HepG2 (cell line): ENCODE data around the gene DDT. TPM values are rescaled to one million over a fixed set of nuclear protein-coding genes. Genes with fewer than 3 reads are reported as not detected.

ENCODE experiments used
- CENPX ChIP-seq: sonication (generic); formaldehyde crosslinking; IDR thresholded peaks from 2 replicates; pipeline ENCODE4 v1.9.0; 2021; ENCODE audit warnings: mild to moderate bottlenecking, missing genetic modification reagents, moderate library complexity
- FOXJ3 ChIP-seq: sonication (generic); formaldehyde crosslinking; IDR thresholded peaks from 2 replicates; pipeline ENCODE4 v1.4.0; 2020; ENCODE audit warnings: missing genetic modification reagents, mild to moderate bottlenecking, borderline replicate concordance
- HNF4A ChIP-seq: sonication (generic); formaldehyde crosslinking; IDR thresholded peaks from 2 replicates; pipeline ENCODE4 v1.4.0; 2020; ENCODE audit warnings: missing genetic modification reagents
- ZC3H4 ChIP-seq: sonication (generic); formaldehyde crosslinking; IDR thresholded peaks from 2 replicates; pipeline ENCODE4 v1.4.0; 2020; ENCODE audit warnings: missing genetic modification reagents, borderline replicate concordance
- ZFY ChIP-seq: sonication (generic); formaldehyde crosslinking; IDR thresholded peaks from 2 replicates; pipeline ENCODE4 v1.4.0; 2020; ENCODE audit warnings: missing genetic modification reagents
- ZNF24 ChIP-seq: fragments of 450-650 bp; IDR thresholded peaks from 2 replicates; pipeline ENCODE4 v1.6.1; 2017; ENCODE audit warnings: antibody characterized with exemption, mild to moderate bottlenecking
- ZNF451 ChIP-seq: sonication (generic); formaldehyde crosslinking; IDR thresholded peaks from 2 replicates; pipeline ENCODE4 v1.5.0; 2020; ENCODE audit warnings: mild to moderate bottlenecking, missing genetic modification reagents
- polyA plus RNA-seq, 8 experiments: library from polyadenylated mRNA; depleted of rRNA in 3 of 8; stranded (reverse) in 7 of 8; unstranded in 1 of 8; fragments of >200 nt; fragmentation: Illumina TruSeq in 4 of 8; extraction: Trizol in 4 of 8; gene quantifications; 2 replicates each; pipeline versions ENCODE4 v1.2.1 to v1.2.3, GENCODE V29; 2011 to 2016; ENCODE audit warnings: low read depth in 4 of 8, missing spikeins in 1 of 8, mixed read lengths in 1 of 8; ENCODE audit not compliant: insufficient read depth in 1 of 8
- total RNA-seq, 5 experiments: library from RNA; depleted of rRNA; stranded (reverse); fragments of >200 nt; fragmentation: Illumina TruSeq; extraction: Trizol; gene quantifications; 2 replicates each; pipeline ENCODE4 v1.2.3, GENCODE V29; 2016; ENCODE audit warnings: low read depth in 1 of 5
- TF ChIP-seq, protein P1 (sequence below): IDR thresholded peaks from 2 replicates; pipeline ENCODE4 v1.6.1; 2016; ENCODE audit warnings: low read depth
- TF ChIP-seq, protein P2 (sequence below): sonication (generic); formaldehyde crosslinking; IDR thresholded peaks from 2 replicates; pipeline ENCODE4 v1.4.0; 2020; ENCODE audit warnings: missing genetic modification reagents, borderline replicate concordance
- TF ChIP-seq, protein P3 (sequence below), 2 experiments: sonication (generic) in 1 of 2; formaldehyde crosslinking in 1 of 2; IDR thresholded peaks; 2 replicates each; pipeline versions ENCODE4 v1.4.0 to v1.6.1; 2016 to 2020; ENCODE audit warnings: borderline replicate concordance in 1 of 2, low read depth in 1 of 2, mild to moderate bottlenecking in 1 of 2, missing genetic modification reagents in 1 of 2
- TF ChIP-seq, protein P4 (sequence below): sonication (generic); formaldehyde crosslinking; IDR thresholded peaks from 2 replicates; pipeline ENCODE4 v1.4.0; 2020; ENCODE audit warnings: missing genetic modification reagents
- TF ChIP-seq, protein P5 (sequence below): IDR thresholded peaks from 2 replicates; pipeline ENCODE4 v1.6.1; 2018; ENCODE audit warnings: missing genetic modification reagents
- TF ChIP-seq, protein P6 (sequence below): sonication (generic); formaldehyde crosslinking; IDR thresholded peaks from 2 replicates; pipeline ENCODE4 v1.4.0; 2020; ENCODE audit warnings: missing genetic modification reagents, borderline replicate concordance

The DDT gene
- total and polyA plus RNA-seq, 2 of the 13 experiments (the other 11 are each of a cell fraction or from before 2014, with no cell fraction given): 143 to 181 TPM

DNA sequence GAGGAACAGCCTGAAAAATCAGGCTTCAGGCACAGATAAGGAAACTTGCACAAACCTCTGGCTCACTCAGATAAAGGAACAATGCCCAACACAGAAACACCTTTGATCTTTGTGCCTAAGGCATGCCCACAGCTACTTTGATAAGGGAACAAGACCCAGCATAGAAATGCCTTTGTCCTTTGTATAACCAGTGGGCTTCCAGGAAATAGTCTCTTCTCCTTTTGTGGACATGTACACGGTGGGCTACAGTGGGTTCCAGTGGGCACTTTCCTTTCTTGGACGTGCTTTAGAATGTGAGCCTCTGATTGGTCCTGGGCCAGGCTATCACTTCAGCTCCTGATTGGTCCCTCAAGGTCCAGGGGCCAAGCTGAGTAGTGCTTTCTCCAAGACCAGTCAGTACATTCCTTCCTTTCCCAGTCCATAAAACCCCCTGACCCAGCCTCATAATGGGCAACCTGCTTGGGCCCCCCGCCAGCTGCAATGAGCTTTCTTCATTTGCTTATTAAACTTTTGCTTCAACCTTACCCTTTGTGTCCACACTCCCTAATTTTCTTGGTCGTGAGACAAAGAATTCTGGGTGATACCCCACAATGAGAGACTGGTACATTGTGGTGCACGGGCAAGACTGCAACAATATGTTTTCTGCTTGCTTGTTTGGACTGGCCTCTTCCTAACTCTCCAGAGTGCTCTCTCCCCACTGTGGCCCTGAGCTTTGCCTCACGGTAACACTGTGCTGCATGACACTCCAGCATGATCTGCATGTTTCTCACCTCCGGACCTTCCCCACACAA, 35.2 kb upstream of the DDT start (continued):
- TF ChIP-seq, protein P1, sequence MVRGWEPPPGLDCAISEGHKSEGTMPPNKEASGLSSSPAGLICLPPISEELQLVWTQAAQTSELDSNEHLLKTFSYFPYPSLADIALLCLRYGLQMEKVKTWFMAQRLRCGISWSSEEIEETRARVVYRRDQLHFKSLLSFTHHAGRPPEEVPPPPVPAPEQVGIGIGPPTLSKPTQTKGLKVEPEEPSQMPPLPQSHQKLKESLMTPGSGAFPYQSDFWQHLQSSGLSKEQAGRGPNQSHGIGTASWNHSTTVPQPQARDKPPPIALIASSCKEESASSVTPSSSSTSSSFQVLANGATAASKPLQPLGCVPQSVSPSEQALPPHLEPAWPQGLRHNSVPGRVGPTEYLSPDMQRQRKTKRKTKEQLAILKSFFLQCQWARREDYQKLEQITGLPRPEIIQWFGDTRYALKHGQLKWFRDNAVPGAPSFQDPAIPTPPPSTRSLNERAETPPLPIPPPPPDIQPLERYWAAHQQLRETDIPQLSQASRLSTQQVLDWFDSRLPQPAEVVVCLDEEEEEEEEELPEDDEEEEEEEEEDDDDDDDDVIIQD (CRISPR knock-in tag): no peak
- TF ChIP-seq HNF4A (CRISPR knock-in tag) (peak; percentile 83), ZNF451 (CRISPR knock-in tag) (no peak), FOXJ3 (CRISPR knock-in tag) (no peak), ZC3H4 (CRISPR knock-in tag) (peak; percentile 68; the same call in 1 of the 2 replicates), ZFY (no peak), ZNF24 (no peak), CENPX (CRISPR knock-in tag) (no peak)
- TF ChIP-seq, protein P2, sequence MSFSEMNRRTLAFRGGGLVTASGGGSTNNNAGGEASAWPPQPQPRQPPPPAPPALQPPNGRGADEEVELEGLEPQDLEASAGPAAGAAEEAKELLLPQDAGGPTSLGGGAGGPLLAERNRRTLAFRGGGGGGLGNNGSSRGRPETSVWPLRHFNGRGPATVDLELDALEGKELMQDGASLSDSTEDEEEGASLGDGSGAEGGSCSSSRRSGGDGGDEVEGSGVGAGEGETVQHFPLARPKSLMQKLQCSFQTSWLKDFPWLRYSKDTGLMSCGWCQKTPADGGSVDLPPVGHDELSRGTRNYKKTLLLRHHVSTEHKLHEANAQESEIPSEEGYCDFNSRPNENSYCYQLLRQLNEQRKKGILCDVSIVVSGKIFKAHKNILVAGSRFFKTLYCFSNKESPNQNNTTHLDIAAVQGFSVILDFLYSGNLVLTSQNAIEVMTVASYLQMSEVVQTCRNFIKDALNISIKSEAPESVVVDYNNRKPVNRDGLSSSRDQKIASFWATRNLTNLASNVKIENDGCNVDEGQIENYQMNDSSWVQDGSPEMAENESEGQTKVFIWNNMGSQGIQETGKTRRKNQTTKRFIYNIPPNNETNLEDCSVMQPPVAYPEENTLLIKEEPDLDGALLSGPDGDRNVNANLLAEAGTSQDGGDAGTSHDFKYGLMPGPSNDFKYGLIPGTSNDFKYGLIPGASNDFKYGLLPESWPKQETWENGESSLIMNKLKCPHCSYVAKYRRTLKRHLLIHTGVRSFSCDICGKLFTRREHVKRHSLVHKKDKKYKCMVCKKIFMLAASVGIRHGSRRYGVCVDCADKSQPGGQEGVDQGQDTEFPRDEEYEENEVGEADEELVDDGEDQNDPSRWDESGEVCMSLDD (CRISPR knock-in tag): no peak
- TF ChIP-seq, protein P3, sequence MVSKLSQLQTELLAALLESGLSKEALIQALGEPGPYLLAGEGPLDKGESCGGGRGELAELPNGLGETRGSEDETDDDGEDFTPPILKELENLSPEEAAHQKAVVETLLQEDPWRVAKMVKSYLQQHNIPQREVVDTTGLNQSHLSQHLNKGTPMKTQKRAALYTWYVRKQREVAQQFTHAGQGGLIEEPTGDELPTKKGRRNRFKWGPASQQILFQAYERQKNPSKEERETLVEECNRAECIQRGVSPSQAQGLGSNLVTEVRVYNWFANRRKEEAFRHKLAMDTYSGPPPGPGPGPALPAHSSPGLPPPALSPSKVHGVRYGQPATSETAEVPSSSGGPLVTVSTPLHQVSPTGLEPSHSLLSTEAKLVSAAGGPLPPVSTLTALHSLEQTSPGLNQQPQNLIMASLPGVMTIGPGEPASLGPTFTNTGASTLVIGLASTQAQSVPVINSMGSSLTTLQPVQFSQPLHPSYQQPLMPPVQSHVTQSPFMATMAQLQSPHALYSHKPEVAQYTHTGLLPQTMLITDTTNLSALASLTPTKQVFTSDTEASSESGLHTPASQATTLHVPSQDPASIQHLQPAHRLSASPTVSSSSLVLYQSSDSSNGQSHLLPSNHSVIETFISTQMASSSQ (IDR thresholded peaks at IDR 0.05; ENCODE audit: low read depth): 0 out of 2 replicates have a peak, but pooled peaks have one; percentile 20
- TF ChIP-seq, protein P3 (CRISPR knock-in tag; IDR thresholded peaks at IDR 0.05; ENCODE audit: borderline replicate concordance): no peak; the same call in 1 of the 2 replicates
- TF ChIP-seq, protein P4, sequence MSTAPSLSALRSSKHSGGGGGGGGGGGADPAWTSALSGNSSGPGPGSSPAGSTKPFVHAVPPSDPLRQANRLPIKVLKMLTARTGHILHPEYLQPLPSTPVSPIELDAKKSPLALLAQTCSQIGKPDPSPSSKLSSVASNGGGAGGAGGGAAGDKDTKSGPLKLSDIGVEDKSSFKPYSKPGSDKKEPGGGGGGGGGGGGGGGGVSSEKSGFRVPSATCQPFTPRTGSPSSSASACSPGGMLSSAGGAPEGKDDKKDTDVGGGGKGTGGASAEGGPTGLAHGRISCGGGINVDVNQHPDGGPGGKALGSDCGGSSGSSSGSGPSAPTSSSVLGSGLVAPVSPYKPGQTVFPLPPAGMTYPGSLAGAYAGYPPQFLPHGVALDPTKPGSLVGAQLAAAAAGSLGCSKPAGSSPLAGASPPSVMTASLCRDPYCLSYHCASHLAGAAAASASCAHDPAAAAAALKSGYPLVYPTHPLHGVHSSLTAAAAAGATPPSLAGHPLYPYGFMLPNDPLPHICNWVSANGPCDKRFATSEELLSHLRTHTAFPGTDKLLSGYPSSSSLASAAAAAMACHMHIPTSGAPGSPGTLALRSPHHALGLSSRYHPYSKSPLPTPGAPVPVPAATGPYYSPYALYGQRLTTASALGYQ (CRISPR knock-in tag): 0 out of 2 replicates have a peak, but pooled peaks have one; percentile 44
- TF ChIP-seq, protein P5, sequence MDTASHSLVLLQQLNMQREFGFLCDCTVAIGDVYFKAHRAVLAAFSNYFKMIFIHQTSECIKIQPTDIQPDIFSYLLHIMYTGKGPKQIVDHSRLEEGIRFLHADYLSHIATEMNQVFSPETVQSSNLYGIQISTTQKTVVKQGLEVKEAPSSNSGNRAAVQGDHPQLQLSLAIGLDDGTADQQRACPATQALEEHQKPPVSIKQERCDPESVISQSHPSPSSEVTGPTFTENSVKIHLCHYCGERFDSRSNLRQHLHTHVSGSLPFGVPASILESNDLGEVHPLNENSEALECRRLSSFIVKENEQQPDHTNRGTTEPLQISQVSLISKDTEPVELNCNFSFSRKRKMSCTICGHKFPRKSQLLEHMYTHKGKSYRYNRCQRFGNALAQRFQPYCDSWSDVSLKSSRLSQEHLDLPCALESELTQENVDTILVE (CRISPR knock-in tag): 0 out of 2 replicates have a peak, but pooled peaks have one; percentile 28
- TF ChIP-seq, protein P6, sequence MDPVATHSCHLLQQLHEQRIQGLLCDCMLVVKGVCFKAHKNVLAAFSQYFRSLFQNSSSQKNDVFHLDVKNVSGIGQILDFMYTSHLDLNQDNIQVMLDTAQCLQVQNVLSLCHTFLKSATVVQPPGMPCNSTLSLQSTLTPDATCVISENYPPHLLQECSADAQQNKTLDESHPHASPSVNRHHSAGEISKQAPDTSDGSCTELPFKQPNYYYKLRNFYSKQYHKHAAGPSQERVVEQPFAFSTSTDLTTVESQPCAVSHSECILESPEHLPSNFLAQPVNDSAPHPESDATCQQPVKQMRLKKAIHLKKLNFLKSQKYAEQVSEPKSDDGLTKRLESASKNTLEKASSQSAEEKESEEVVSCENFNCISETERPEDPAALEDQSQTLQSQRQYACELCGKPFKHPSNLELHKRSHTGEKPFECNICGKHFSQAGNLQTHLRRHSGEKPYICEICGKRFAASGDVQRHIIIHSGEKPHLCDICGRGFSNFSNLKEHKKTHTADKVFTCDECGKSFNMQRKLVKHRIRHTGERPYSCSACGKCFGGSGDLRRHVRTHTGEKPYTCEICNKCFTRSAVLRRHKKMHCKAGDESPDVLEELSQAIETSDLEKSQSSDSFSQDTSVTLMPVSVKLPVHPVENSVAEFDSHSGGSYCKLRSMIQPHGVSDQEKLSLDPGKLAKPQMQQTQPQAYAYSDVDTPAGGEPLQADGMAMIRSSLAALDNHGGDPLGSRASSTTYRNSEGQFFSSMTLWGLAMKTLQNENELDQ (CRISPR knock-in tag): no peak
